K562 treated with DMSO at 1 percent for 12 hours (cell line): ENCODE results near the gene HBZ. TPM values are rescaled to one million over a fixed set of nuclear protein-coding genes. Genes with fewer than 3 reads are reported as not detected.

Experiments used
- total RNA-seq: library from RNA; unstranded; fragments of 300-600 nt; gene quantifications from 2 replicates; pipeline ENCODE4 v1.2.3, GENCODE V29; 2022; ENCODE audit not compliant: insufficient read depth

Gene HBZ
- 91.5 and 152 TPM in 2 replicates for total RNA-seq

GRCh38 chr16:152141-153128, at the start of gene HBZ:
Gene HBZ (plus strand): TSS chr16:152644. CDS start chr16:152910, 266 bp downstream.

GRCh38 chr16:165539-166374, 13.3 kb downstream of the HBZ start, which contains the start of gene HBM:
Gene HBM (plus strand): TSS chr16:165978. CDS start chr16:165998, 20 bp downstream.

GRCh38 chr16:172374-172941, 20.0 kb downstream of the HBZ start, which contains the start of gene HBA2:
Gene HBA2 (plus strand): TSS chr16:172876. CDS start chr16:172913, 37 bp downstream.

GRCh38 chr16:176477-177382, 24.3 kb downstream of the HBZ start, which contains the start of gene HBA1:
Gene HBA1 (plus strand): TSS chr16:176680. CDS start chr16:176717, 37 bp downstream.

GRCh38 chr16:180101-180675, 27.7 kb downstream of the HBZ start, which contains the start of gene HBQ1:
Gene HBQ1 (plus strand): TSS chr16:180459. CDS start chr16:180487, 28 bp downstream.

Other genes with a start within 250 kb of the HBZ start
- 37.9 and 51.3 TPM in 2 replicates for gene POLR3K, start 99.0 kb upstream of the HBZ start, total RNA-seq
- 69.1 and 100 TPM in 2 replicates for gene SNRNP25, start 98.8 kb upstream of the HBZ start, total RNA-seq
- 4.1 and 6.4 TPM in 2 replicates for gene RHBDF1, start 80.0 kb upstream of the HBZ start, total RNA-seq
- gene MPG, start 74.4 kb upstream of the HBZ start, total RNA-seq, result 82.0 and 140 TPM in 2 replicates
- 24.8 and 44.1 TPM in 2 replicates for gene NPRL3, start 14.0 kb upstream of the HBZ start, total RNA-seq
- not detected in 2 replicates for gene HBM, start 13.3 kb downstream of the HBZ start, total RNA-seq
- gene HBA2, start 20.2 kb downstream of the HBZ start, total RNA-seq, result 139 and 152 TPM in 2 replicates
- 556 and 839 TPM in 2 replicates for gene HBA1, start 24.0 kb downstream of the HBZ start, total RNA-seq
- 34.4 and 92.7 TPM in 2 replicates for gene HBQ1, start 27.8 kb downstream of the HBZ start, total RNA-seq
- gene LUC7L, start 76.8 kb downstream of the HBZ start, total RNA-seq, result 48.4 and 56.4 TPM in 2 replicates
- gene FAM234A, start 82.2 kb downstream of the HBZ start, total RNA-seq, result 78.1 and 81.9 TPM in 2 replicates
- not detected in 2 replicates for gene RGS11, start 123.3 kb downstream of the HBZ start, total RNA-seq
- gene ARHGDIG, start 127.9 kb downstream of the HBZ start, total RNA-seq, result not detected in 2 replicates
- not detected in 2 replicates for gene PDIA2, start 130.5 kb downstream of the HBZ start, total RNA-seq
- gene AXIN1, start 200.1 kb downstream of the HBZ start, total RNA-seq, result 28.6 and 39.4 TPM in 2 replicates
- gene MRPL28, start 217.9 kb downstream of the HBZ start, total RNA-seq, result 89.7 and 105 TPM in 2 replicates
- 86.0 and 95.6 TPM in 2 replicates for gene PGAP6, start 229.3 kb downstream of the HBZ start, total RNA-seq
- 138 and 154 TPM in 2 replicates for gene NME4, start 244.6 kb downstream of the HBZ start, total RNA-seq
- gene DECR2, start 249.2 kb downstream of the HBZ start, total RNA-seq, result 36.2 and 36.4 TPM in 2 replicates